HG03469 (cell line): Measurements from ENCODE around the gene TMEM205.

Source experiments
- ATAC-seq: cut with Tn5 transposase; IDR thresholded peaks from one replicate; pipeline ENCODE4 v1.9.1; 2021; ENCODE audit warnings: mild to moderate bottlenecking, moderate library complexity, moderate number of reproducible peaks; ENCODE audit not compliant: unreplicated experiment

Gene TMEM205

GRCh38 chr19:11304936-11305335, 41.1 kb downstream of the TMEM205 start:
- ATAC-seq = no peak

GRCh38 chr19:11300811-11301120, 45.3 kb downstream of the TMEM205 start:
- ATAC-seq = no peak

GRCh38 chr19:11299946-11300810, 45.9 kb downstream of the TMEM205 start:
- no peak for ATAC-seq

- no peak for ATAC-seq
These were observed 49.8 kb downstream of the TMEM205 start for GRCh38 chr19:11296264-11296663.

- no peak for ATAC-seq
These were observed 50.3 kb downstream of the TMEM205 start, which contains the start of gene TSPAN16 for GRCh38 chr19:11295665-11296245. TSS of gene TSPAN16 (plus strand) at chr19:11296160. CDS start at chr19:11296298, 138 bp downstream.

GRCh38 chr19:11295180-11295579, 50.9 kb downstream of the TMEM205 start:
- ATAC-seq = no peak

- no peak for ATAC-seq
These were observed 52.4 kb downstream of the TMEM205 start for GRCh38 chr19:11293433-11294389.
